KMS-11 (cell line): ENCODE measurements around the gene GUCA1A.

ENCODE experiments used
- H2AFZ ChIP-seq: fragments of 200-600 bp; sonication (generic); 2 replicates; pipeline ENCODE4 v1.6.1; 2016; ENCODE audit warnings: antibody characterized with exemption, mixed run types, low read depth
- H3K27ac ChIP-seq: fragments of 200-600 bp; sonication (generic); 2 replicates; pipeline ENCODE4 v1.6.1; 2016; ENCODE audit warnings: mild to moderate bottlenecking, mixed run types
- H3K27me3 ChIP-seq: fragments of 200-600 bp; sonication (generic); 2 replicates; pipeline ENCODE4 v1.6.1; 2017; ENCODE audit warnings: mild to moderate bottlenecking, low read depth, mixed run types, moderate library complexity; ENCODE audit not compliant: insufficient read depth
- H3K36me3 ChIP-seq: fragments of 200-600 bp; sonication (generic); 2 replicates; pipeline ENCODE4 v1.6.1; 2017; ENCODE audit warnings: mild to moderate bottlenecking, mixed run types; ENCODE audit not compliant: insufficient read depth
- H3K4me1 ChIP-seq: fragments of 200-600 bp; sonication (generic); 2 replicates; pipeline ENCODE4 v1.6.1; 2016; ENCODE audit warnings: mild to moderate bottlenecking, low read depth, mixed run types; ENCODE audit not compliant: poor library complexity, severe bottlenecking
- H3K4me2 ChIP-seq: fragments of 200-600 bp; sonication (generic); 2 replicates; pipeline ENCODE4 v1.7.0; 2016; ENCODE audit warnings: mild to moderate bottlenecking, mixed run types
- H3K4me3 ChIP-seq: fragments of 200-600 bp; sonication (generic); IDR thresholded peaks from 2 replicates; pipeline ENCODE4 v1.6.1; 2017; ENCODE audit warnings: low read depth, low read length, mixed read lengths; ENCODE audit not compliant: insufficient read depth
- H3K79me2 ChIP-seq: fragments of 200-600 bp; sonication (generic); 2 replicates; pipeline ENCODE4 v1.6.1; 2016; ENCODE audit warnings: low read depth, mixed run types; ENCODE audit not compliant: insufficient read depth
- H3K9ac ChIP-seq: fragments of 200-600 bp; sonication (generic); 2 replicates; pipeline ENCODE4 v1.6.1; 2016; ENCODE audit warnings: mild to moderate bottlenecking, mixed run types
- H4K20me1 ChIP-seq: fragments of 200-600 bp; sonication (generic); 2 replicates; pipeline ENCODE4 v1.6.1; 2016; ENCODE audit warnings: mild to moderate bottlenecking, mixed run types; ENCODE audit not compliant: insufficient read depth
- TF ChIP-seq, protein P1 (sequence below): fragments of 200-600 bp; sonication (generic); conservative IDR thresholded peaks from 2 replicates; pipeline ENCODE4 v1.6.1; 2017; ENCODE audit warnings: low read depth, mild to moderate bottlenecking, antibody characterized with exemption, low read length, moderate library complexity, mixed read lengths

The GUCA1A gene

DNA sequence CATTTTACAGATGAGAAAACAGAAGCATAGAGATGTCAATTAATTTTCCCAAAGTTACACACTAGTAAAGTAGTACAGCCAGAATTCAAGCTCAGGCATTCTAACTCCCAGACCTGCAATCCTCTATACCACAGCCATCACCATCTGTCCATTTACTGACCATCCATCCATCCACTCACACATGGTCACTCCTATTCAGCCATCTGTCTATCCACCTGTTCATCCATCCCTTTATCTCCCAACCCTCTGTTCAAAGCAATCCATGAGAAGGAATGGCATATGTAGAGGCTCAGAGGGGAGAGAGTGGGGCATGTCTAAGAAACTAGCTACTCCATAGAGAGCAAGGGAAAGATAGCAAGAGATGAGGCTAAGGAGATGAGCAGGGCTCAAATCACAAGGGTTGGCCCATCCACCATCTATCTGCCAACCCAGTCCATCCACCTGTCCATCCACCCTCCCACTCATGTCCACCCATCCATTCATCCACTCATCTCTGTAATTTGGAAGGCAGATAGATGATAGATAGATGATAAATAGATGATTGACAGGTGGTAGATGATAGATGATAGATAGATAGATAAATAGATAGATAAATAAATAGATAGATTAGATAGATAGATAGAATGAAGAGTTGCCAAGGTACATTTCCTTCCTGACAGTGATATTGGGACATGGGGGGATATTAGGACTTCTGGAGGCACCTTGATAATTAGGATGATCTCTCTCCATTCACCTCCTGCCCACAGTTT lies 18.5 kb upstream of the GUCA1A start:
- Histone ChIP-seq H3K79me2 (no peaks in the 10 kb centered on the region), H4K20me1 (no peaks in the 10 kb centered on the region), H3K27me3 (no peaks in the 10 kb centered on the region), H2AFZ (no peak overlapping the region), H3K27ac (no peak overlapping the region), H3K4me3 (no peak overlapping the region), H3K4me2 (no peak overlapping the region), H3K9ac (no peak overlapping the region), H3K4me1 (no peaks in the 10 kb centered on the region), H3K36me3 (no peaks in the 10 kb centered on the region)
- TF ChIP-seq, protein P1, sequence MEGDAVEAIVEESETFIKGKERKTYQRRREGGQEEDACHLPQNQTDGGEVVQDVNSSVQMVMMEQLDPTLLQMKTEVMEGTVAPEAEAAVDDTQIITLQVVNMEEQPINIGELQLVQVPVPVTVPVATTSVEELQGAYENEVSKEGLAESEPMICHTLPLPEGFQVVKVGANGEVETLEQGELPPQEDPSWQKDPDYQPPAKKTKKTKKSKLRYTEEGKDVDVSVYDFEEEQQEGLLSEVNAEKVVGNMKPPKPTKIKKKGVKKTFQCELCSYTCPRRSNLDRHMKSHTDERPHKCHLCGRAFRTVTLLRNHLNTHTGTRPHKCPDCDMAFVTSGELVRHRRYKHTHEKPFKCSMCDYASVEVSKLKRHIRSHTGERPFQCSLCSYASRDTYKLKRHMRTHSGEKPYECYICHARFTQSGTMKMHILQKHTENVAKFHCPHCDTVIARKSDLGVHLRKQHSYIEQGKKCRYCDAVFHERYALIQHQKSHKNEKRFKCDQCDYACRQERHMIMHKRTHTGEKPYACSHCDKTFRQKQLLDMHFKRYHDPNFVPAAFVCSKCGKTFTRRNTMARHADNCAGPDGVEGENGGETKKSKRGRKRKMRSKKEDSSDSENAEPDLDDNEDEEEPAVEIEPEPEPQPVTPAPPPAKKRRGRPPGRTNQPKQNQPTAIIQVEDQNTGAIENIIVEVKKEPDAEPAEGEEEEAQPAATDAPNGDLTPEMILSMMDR = no peak

DNA sequence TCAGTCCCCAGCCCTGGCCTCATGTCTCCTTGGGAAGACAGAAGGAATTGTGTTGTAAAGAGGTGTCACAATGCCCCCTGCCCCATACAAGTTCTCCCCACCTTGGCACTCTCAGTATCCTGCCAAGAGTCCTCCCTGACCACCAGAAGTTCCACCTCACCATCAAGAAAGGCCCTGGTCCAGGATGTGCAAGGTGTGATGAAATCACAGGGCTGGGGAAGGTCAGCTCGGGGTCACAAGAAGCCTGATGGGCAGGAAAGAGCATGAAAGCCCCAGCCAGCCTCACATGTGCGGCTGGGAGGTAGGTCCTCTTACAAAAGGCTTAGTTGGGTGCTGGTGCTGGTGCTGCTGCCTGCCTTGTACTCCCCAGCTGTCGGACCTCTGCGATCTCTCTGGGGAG lies 17.9 kb upstream of the GUCA1A start:
- H2AFZ ChIP-seq = no peak overlapping the region
- H3K79me2 ChIP-seq = no peaks in the 10 kb centered on the region
- no peak overlapping the region for H3K27ac ChIP-seq
- TF ChIP-seq, protein P1 = no peak
- H3K4me3 ChIP-seq = no peak overlapping the region
- H3K27me3 ChIP-seq = no peaks in the 10 kb centered on the region
- no peak overlapping the region for H3K9ac ChIP-seq
- H3K4me2 ChIP-seq = no peak overlapping the region
- H4K20me1 ChIP-seq = no peaks in the 10 kb centered on the region
- no peaks in the 10 kb centered on the region for H3K4me1 ChIP-seq
- no peaks in the 10 kb centered on the region for H3K36me3 ChIP-seq

DNA sequence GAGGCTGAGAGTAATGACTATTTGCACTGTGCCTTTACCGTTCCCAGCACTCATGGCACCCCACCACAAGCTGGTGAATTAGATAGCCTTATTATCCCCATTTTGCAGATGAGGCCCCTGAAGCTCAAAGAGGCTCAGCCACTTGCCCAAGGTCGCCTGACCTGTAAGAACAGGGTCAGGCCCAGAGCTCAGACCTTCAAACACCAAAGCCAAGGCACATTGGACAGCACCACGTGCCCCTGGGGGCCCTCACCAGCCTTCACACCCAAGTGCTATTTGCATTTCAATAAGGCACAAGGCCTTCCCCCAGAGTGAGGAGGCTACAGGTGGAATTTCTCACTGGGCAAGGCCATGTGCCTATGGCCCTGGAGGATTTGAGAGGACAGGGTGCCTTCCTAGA lies 16.5 kb upstream of the GUCA1A start:
- no peak overlapping the region for H3K4me2 ChIP-seq
- no peaks in the 10 kb centered on the region for H3K79me2 ChIP-seq
- no peaks in the 10 kb centered on the region for H3K4me1 ChIP-seq
- no peaks in the 10 kb centered on the region for H3K27me3 ChIP-seq
- H3K36me3 ChIP-seq = no peaks in the 10 kb centered on the region
- H3K27ac ChIP-seq = no peak overlapping the region
- no peak overlapping the region for H3K4me3 ChIP-seq
- TF ChIP-seq, protein P1 = no peak
- no peak overlapping the region for H2AFZ ChIP-seq
- no peak overlapping the region for H3K9ac ChIP-seq
- H4K20me1 ChIP-seq = no peaks in the 10 kb centered on the region

DNA sequence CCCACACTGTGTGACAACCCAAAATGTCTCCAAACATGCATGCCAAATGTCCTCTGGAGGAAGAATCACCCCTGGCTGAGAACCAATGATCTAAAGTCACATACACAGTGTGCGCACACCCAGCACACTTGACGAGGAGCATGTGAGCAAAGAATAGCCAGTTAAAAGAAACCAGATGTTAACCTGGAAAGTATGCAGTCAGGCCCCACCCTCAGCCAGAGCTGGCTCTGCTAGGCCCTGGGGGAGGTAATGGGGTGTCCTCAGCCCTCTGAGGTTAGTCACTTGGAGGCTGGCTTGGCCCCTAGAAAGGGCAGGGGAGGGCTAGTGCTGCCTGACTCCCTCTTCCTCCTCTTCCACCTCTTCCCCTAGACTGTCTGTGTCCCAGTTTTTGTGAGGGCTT lies 15.2 kb upstream of the GUCA1A start:
- Histone ChIP-seq H3K4me3 (no peak overlapping the region), H3K79me2 (no peaks in the 10 kb centered on the region), H3K9ac (no peak overlapping the region), H3K27ac (no peak overlapping the region), H2AFZ (no peak overlapping the region), H3K36me3 (no peaks in the 10 kb centered on the region), H3K4me1 (no peaks in the 10 kb centered on the region), H4K20me1 (no peaks in the 10 kb centered on the region), H3K4me2 (no peak overlapping the region), H3K27me3 (no peaks in the 10 kb centered on the region; the same call in 1 of the 2 replicates)
- TF ChIP-seq, protein P1 = no peak
